ENCODE results near the gene ABLIM2.

GRCh38 chr4:8108991-8109390 is 49.6 kb downstream of the ABLIM2 start:
- TF ChIP-seq CTCF (IDR thresholded peaks at IDR 0.05) = no peak
- TF ChIP-seq POLR2A (IDR thresholded peaks at IDR 0.05; ENCODE audit: low read depth) = no peak
- TF ChIP-seq POLR2AphosphoS5 (IDR thresholded peaks at IDR 0.05) = no peak
- TF ChIP-seq EP300 (IDR thresholded peaks at IDR 0.05) = no peak
